Measurements from ENCODE around the gene PEX26.
"Not testable (repeated sequence)": the region's sequence is repeated elsewhere in the genome, so short reads cannot be mapped to it uniquely, and the experiment has no call there.

Gene PEX26

GRCh38 chr22:18042685-18043084, 35.1 kb upstream of the PEX26 start:
- Histone ChIP-seq H3K27me3 (ENCODE audit: control insufficient read depth, insufficient read depth, low read length) (no peaks in the 10 kb centered on the region), H3K4me1 (ENCODE audit: control insufficient read depth, insufficient read depth, low read length) (no peaks in the 10 kb centered on the region), H3K4me3 (ENCODE audit: low read length) (no peak overlapping the region), H3K27ac (ENCODE audit: low read length) (no peak overlapping the region), H3K9me3 (ENCODE audit: control insufficient read depth, insufficient read depth, low read length) (no peaks in the 10 kb centered on the region), H3K36me3 (ENCODE audit: control insufficient read depth, insufficient read depth, low read length) (no peaks in the 10 kb centered on the region)
- DNase-seq (ENCODE audit: low read depth, low spot score): no peak
- WGBS (ENCODE audit: insufficient coverage, insufficient read length): no CpG with 5 or more reads among the region's 6 CpGs

- DNase-seq (ENCODE audit: low read depth, low spot score): no peak
- no CpG with 5 or more reads among the region's 11 CpGs for WGBS (ENCODE audit: insufficient coverage, insufficient read length)
- no peak overlapping the region for H3K27ac ChIP-seq (ENCODE audit: low read length)
- no peaks in the 10 kb centered on the region for H3K9me3 ChIP-seq (ENCODE audit: control insufficient read depth, insufficient read depth, low read length)
- H3K36me3 ChIP-seq (ENCODE audit: control insufficient read depth, insufficient read depth, low read length): no peaks in the 10 kb centered on the region
- no peak overlapping the region for H3K4me3 ChIP-seq (ENCODE audit: low read length)
- H3K27me3 ChIP-seq (ENCODE audit: control insufficient read depth, insufficient read depth, low read length): no peaks in the 10 kb centered on the region
- no peaks in the 10 kb centered on the region for H3K4me1 ChIP-seq (ENCODE audit: control insufficient read depth, insufficient read depth, low read length)
These were observed 33.1 kb upstream of the PEX26 start for GRCh38 chr22:18044548-18045271.

DNA sequence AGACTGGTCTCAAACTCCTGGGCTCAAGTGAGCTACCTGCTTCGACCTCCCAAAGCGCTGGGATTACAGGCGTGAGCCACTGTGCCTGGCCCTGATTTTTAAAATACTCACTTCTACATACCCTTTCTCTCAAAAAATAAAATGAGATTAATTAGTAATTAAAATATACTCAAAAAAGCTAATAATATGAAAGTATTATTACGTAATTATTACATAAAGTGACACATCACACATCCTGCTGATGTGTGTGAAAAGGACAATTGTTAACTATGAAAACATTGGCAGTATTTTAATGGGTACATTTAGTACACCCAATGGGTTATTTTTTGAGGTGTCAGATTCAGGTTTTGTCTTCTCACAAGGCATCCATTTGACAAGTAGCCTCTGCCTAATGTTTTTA, 32.0 kb upstream of the PEX26 start:
- Histone ChIP-seq H3K27ac (ENCODE audit: low read length) (no peak overlapping the region), H3K9me3 (ENCODE audit: control insufficient read depth, insufficient read depth, low read length) (no peaks in the 10 kb centered on the region), H3K4me3 (ENCODE audit: low read length) (no peak overlapping the region), H3K36me3 (ENCODE audit: control insufficient read depth, insufficient read depth, low read length) (no peaks in the 10 kb centered on the region), H3K4me1 (ENCODE audit: control insufficient read depth, insufficient read depth, low read length) (no peaks in the 10 kb centered on the region), H3K27me3 (ENCODE audit: control insufficient read depth, insufficient read depth, low read length) (no peaks in the 10 kb centered on the region)
- no CpG with 5 or more reads among the region's 4 CpGs for WGBS (ENCODE audit: insufficient coverage, insufficient read length)
- DNase-seq (ENCODE audit: low read depth, low spot score): no peak

DNA sequence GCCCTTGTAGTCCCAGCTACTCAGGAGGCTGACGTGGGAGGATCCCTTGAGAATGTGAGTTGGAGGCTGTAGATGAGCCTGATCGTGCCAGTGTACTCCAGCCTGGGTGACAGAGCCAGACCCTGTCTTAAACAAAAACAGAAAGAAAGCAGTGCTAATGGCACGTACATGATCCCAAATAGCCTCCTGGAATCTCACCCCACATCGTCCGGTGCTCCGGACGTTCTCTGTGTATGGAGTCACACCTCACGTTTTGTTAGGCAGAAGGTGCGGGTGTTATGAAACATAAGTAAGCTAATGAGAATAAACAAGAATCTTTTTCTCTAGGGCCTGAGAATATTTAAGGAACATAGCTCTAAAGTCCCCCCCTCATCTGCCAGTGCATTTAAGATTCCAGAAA, 29.7 kb upstream of the PEX26 start:
- Histone ChIP-seq H3K4me3 (ENCODE audit: low read length) (no peak overlapping the region), H3K9me3 (ENCODE audit: control insufficient read depth, insufficient read depth, low read length) (no peaks in the 10 kb centered on the region), H3K4me1 (ENCODE audit: control insufficient read depth, insufficient read depth, low read length) (no peaks in the 10 kb centered on the region), H3K36me3 (ENCODE audit: control insufficient read depth, insufficient read depth, low read length) (no peaks in the 10 kb centered on the region), H3K27me3 (ENCODE audit: control insufficient read depth, insufficient read depth, low read length) (no peaks in the 10 kb centered on the region), H3K27ac (ENCODE audit: low read length) (no peak overlapping the region)
- no CpG with 5 or more reads among the region's 9 CpGs for WGBS (ENCODE audit: insufficient coverage, insufficient read length)
- DNase-seq (ENCODE audit: low read depth, low spot score): no peak

- H3K9me3 ChIP-seq (ENCODE audit: control insufficient read depth, insufficient read depth, low read length): no peaks in the 10 kb centered on the region
- no peaks in the 10 kb centered on the region for H3K4me1 ChIP-seq (ENCODE audit: control insufficient read depth, insufficient read depth, low read length)
- H3K36me3 ChIP-seq (ENCODE audit: control insufficient read depth, insufficient read depth, low read length): no peaks in the 10 kb centered on the region
- no CpG with 5 or more reads among the region's 29 CpGs for WGBS (ENCODE audit: insufficient coverage, insufficient read length)
- H3K27me3 ChIP-seq (ENCODE audit: control insufficient read depth, insufficient read depth, low read length): no peaks in the 10 kb centered on the region
- no peak overlapping the region for H3K27ac ChIP-seq (ENCODE audit: low read length)
- no peak overlapping the region for H3K4me3 ChIP-seq (ENCODE audit: low read length)
- no peak for DNase-seq (ENCODE audit: low read depth, low spot score)
These were observed 29.3 kb upstream of the PEX26 start for GRCh38 chr22:18048441-18048898.

DNA sequence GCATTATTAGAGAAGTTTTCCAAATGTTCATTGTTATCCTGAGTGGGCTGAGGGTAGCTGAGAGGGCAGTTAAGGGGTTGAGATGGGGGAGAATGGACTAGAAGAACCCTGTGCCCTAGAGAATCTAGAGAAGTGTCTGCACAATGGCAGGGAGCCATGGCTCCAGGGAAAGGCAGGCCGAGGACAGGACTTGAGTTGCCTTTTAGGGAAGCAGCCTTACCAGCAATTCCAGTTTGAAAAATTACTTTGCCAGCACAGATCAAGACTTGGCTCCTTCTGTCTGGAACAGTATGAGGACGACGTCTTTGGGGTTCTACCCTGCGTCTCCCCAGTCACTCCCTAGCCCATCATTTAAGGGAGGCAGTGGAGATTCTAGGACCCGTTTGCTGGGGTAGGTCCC, 27.7 kb upstream of the PEX26 start:
- Histone ChIP-seq H3K27ac (ENCODE audit: low read length) (no peak overlapping the region), H3K27me3 (ENCODE audit: control insufficient read depth, insufficient read depth, low read length) (no peaks in the 10 kb centered on the region), H3K4me3 (ENCODE audit: low read length) (no peak overlapping the region), H3K9me3 (ENCODE audit: control insufficient read depth, insufficient read depth, low read length) (no peaks in the 10 kb centered on the region), H3K4me1 (ENCODE audit: control insufficient read depth, insufficient read depth, low read length) (no peaks in the 10 kb centered on the region), H3K36me3 (ENCODE audit: control insufficient read depth, insufficient read depth, low read length) (no peaks in the 10 kb centered on the region)
- DNase-seq (ENCODE audit: low read depth, low spot score): no peak
- no CpG with 5 or more reads among the region's 5 CpGs for WGBS (ENCODE audit: insufficient coverage, insufficient read length)

DNA sequence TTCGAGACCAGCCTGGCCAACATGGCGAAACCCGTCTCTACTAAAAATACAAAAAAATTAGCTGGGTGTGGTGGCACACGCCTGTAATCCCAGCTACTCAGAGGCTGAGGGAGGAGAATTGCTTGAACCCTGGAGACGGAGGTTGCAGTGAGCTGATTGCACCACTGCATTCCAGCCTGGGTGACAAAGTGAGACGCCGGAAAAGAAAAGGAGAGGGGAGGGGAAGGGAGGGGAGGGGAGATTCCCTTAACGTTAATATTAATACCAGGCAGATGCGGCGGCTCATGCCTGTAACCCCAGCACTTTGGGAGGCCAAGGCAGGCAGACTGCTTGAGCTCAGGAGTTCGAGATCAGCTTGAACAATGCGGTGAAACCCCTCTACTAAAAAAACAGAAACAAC, 26.7 kb upstream of the PEX26 start:
- H3K4me1 ChIP-seq (ENCODE audit: control insufficient read depth, insufficient read depth, low read length); H3K27ac ChIP-seq (ENCODE audit: low read length); H3K9me3 ChIP-seq (ENCODE audit: control insufficient read depth, insufficient read depth, low read length); H3K4me3 ChIP-seq (ENCODE audit: low read length); H3K36me3 ChIP-seq (ENCODE audit: control insufficient read depth, insufficient read depth, low read length); DNase-seq (ENCODE audit: low read depth, low spot score); H3K27me3 ChIP-seq (ENCODE audit: control insufficient read depth, insufficient read depth, low read length): not testable (repeated sequence)
- no CpG with 5 or more reads among the region's 12 CpGs for WGBS (ENCODE audit: insufficient coverage, insufficient read length)

- not testable (repeated sequence) for H3K36me3 ChIP-seq (ENCODE audit: control insufficient read depth, insufficient read depth, low read length); H3K27me3 ChIP-seq (ENCODE audit: control insufficient read depth, insufficient read depth, low read length); H3K4me1 ChIP-seq (ENCODE audit: control insufficient read depth, insufficient read depth, low read length); H3K27ac ChIP-seq (ENCODE audit: low read length); H3K9me3 ChIP-seq (ENCODE audit: control insufficient read depth, insufficient read depth, low read length); H3K4me3 ChIP-seq (ENCODE audit: low read length); DNase-seq (ENCODE audit: low read depth, low spot score)
- no CpG with 5 or more reads among the region's 49 CpGs for WGBS (ENCODE audit: insufficient coverage, insufficient read length)
These were observed 24.4 kb upstream of the PEX26 start for GRCh38 chr22:18053216-18053946.

DNA sequence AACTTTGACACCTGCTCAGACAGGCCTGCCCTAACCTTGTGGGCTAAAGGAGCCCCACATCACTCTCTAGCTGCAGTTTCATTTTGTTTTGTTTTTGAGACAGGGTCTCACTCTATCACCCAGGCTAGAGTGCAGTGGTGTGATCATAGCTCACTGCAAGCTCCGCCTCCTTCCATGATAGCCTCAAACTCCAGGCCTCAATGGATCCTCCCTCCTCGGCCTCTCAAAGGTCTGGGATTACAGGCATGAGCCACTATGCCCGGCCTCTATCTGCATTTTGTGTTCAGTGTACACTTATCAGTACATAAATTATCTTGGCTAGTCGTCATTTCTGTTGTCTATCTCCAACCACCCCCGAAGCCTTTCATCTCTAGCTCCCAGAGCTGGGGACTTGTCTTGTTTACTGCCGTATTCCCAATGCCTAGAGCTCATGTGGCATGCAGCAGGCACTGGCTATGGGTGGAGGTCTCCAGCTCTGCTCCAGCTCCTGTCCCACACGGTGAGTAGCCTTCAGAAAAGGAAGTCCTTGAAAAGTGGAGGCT, 22.1 kb upstream of the PEX26 start:
- H3K36me3 ChIP-seq (ENCODE audit: control insufficient read depth, insufficient read depth, low read length): no peaks in the 10 kb centered on the region; the same call in 1 of the 2 replicates
- no peak overlapping the region for H3K27ac ChIP-seq (ENCODE audit: low read length)
- H3K9me3 ChIP-seq (ENCODE audit: control insufficient read depth, insufficient read depth, low read length): no peaks in the 10 kb centered on the region
- WGBS (ENCODE audit: insufficient coverage, insufficient read length): no CpG with 5 or more reads among the region's 7 CpGs
- no peaks in the 10 kb centered on the region for H3K4me1 ChIP-seq (ENCODE audit: control insufficient read depth, insufficient read depth, low read length)
- DNase-seq (ENCODE audit: low read depth, low spot score): no peak
- H3K27me3 ChIP-seq (ENCODE audit: control insufficient read depth, insufficient read depth, low read length): no peaks in the 10 kb centered on the region
- H3K4me3 ChIP-seq (ENCODE audit: low read length): no peak overlapping the region

DNA sequence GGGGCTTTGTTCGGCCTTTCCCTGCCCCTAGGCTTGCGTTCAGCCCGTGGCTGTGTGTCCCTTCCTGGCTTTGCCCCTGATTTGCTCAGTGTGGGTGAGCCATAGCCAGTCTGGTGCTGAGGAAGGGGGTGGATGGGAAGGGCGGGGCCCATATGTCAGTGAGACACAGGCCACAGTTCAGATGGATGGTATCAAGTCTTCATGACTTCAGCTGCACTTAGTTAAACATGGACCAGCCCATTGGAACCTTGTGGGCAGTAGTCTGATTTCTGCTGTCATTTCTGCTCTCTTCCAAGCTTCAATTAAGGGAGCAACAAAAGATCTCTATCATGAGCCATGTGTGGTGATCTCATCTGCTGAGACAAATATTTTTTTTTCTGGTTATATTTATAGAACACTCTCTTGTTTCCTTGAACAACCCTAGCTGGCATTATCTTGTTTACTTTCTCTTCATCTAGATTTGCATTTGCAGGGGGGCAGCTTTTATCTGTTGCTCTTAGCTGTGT, 21.6 kb upstream of the PEX26 start:
- no peaks in the 10 kb centered on the region for H3K27me3 ChIP-seq (ENCODE audit: control insufficient read depth, insufficient read depth, low read length)
- H3K9me3 ChIP-seq (ENCODE audit: control insufficient read depth, insufficient read depth, low read length): no peaks in the 10 kb centered on the region
- H3K36me3 ChIP-seq (ENCODE audit: control insufficient read depth, insufficient read depth, low read length): no peaks in the 10 kb centered on the region; the same call in 1 of the 2 replicates
- no peaks in the 10 kb centered on the region for H3K4me1 ChIP-seq (ENCODE audit: control insufficient read depth, insufficient read depth, low read length)
- no peak overlapping the region for H3K4me3 ChIP-seq (ENCODE audit: low read length)
- no peak overlapping the region for H3K27ac ChIP-seq (ENCODE audit: low read length)
- DNase-seq (ENCODE audit: low read depth, low spot score): no peak
- no CpG with 5 or more reads among the region's 4 CpGs for WGBS (ENCODE audit: insufficient coverage, insufficient read length)

All from iPS DF 6.9 (cell line).